H9 (cell line): ENCODE data around the gene IFT27. TPM values are rescaled to one million over a fixed set of nuclear protein-coding genes. Genes with fewer than 3 reads are reported as not detected.
A peak's percentile ranks its signal among the peaks of the same experiment; 100 is the strongest.

Experiments used
- DNase-seq: peaks from one replicate; pipeline ENCODE4 v3.0.0-alpha.2; 2017
- H2AFZ ChIP-seq: one replicate; pipeline ENCODE4 v1.6.1; 2013; ENCODE audit warnings: mild to moderate bottlenecking, low read length, control low read depth, moderate library complexity
- H2AK5ac ChIP-seq: 2 replicates; pipeline ENCODE4 v1.6.1; 2013; ENCODE audit warnings: low read length, control low read depth, mixed read lengths; ENCODE audit not compliant: insufficient read length
- H2BK120ac ChIP-seq: one replicate; pipeline ENCODE4 v1.6.1; 2013; ENCODE audit warnings: low read depth, mild to moderate bottlenecking, low read length, control low read depth, inconsistent platforms; ENCODE audit not compliant: poor library complexity, severe bottlenecking
- H2BK12ac ChIP-seq: 2 replicates; pipeline ENCODE4 v1.6.1; 2013; ENCODE audit warnings: low read length, control low read depth, mixed read lengths, low read depth; ENCODE audit not compliant: insufficient read length
- H2BK15ac ChIP-seq: 2 replicates; pipeline ENCODE4 v1.6.1; 2013; ENCODE audit warnings: low read depth, low read length, control low read depth
- H2BK20ac ChIP-seq: one replicate; pipeline ENCODE4 v1.6.1; 2013; ENCODE audit warnings: low read depth, mild to moderate bottlenecking, low read length, control low read depth, inconsistent platforms; ENCODE audit not compliant: poor library complexity, severe bottlenecking
- H2BK5ac ChIP-seq: 2 replicates; pipeline ENCODE4 v1.6.1; 2013; ENCODE audit warnings: low read length, control low read depth, mixed read lengths; ENCODE audit not compliant: insufficient read length
- H3K14ac ChIP-seq: 2 replicates; pipeline ENCODE4 v1.6.1; 2013; ENCODE audit warnings: low read length, control low read depth; ENCODE audit not compliant: insufficient read depth
- H3K18ac ChIP-seq: 2 replicates; pipeline ENCODE4 v1.6.1; 2013; ENCODE audit warnings: low read depth, mild to moderate bottlenecking, mixed read lengths, low read length, control low read depth; ENCODE audit not compliant: insufficient read length
- H3K23ac ChIP-seq: 2 replicates; pipeline ENCODE4 v1.6.1; 2013; ENCODE audit warnings: low read length, control low read depth, mixed read lengths, low read depth; ENCODE audit not compliant: insufficient read length
- H3K23me2 ChIP-seq: 2 replicates; pipeline ENCODE4 v1.6.1; 2013; ENCODE audit warnings: low read depth, mild to moderate bottlenecking, mixed read lengths, low read length, control low read depth; ENCODE audit not compliant: insufficient read length, poor library complexity, severe bottlenecking
- H3K27ac ChIP-seq: 2 replicates; pipeline ENCODE4 v1.5.1; 2013; ENCODE audit warnings: low read length, control low read depth, mixed read lengths, low read depth; ENCODE audit not compliant: insufficient read length
- H3K27me3 ChIP-seq: 2 replicates; pipeline ENCODE4 v1.6.1; 2013; ENCODE audit warnings: low read length, control low read depth, inconsistent platforms; ENCODE audit not compliant: insufficient read depth
- H3K4ac ChIP-seq: 2 replicates; pipeline ENCODE4 v1.6.1; 2013; ENCODE audit warnings: low read depth, mild to moderate bottlenecking, control low read depth, inconsistent platforms, low read length, moderate library complexity
- H3K4me1 ChIP-seq: 2 replicates; pipeline ENCODE4 v1.6.1; 2013; ENCODE audit warnings: low read length, control low read depth, inconsistent platforms; ENCODE audit not compliant: insufficient read depth
- H3K4me2 ChIP-seq: 2 replicates; pipeline ENCODE4 v1.6.1; 2013; ENCODE audit warnings: low read length, control low read depth, mixed read lengths; ENCODE audit not compliant: insufficient read length, insufficient read depth
- H3K56ac ChIP-seq: 2 replicates; pipeline ENCODE4 v1.6.1; 2013; ENCODE audit warnings: low read depth, mild to moderate bottlenecking, mixed read lengths, low read length, control low read depth; ENCODE audit not compliant: insufficient read length
- H3K79me1 ChIP-seq: 2 replicates; pipeline ENCODE4 v1.6.1; 2013; ENCODE audit warnings: low read depth, mild to moderate bottlenecking, moderate library complexity, low read length, control low read depth, inconsistent platforms; ENCODE audit not compliant: insufficient read depth, poor library complexity, severe bottlenecking
- H3K79me2 ChIP-seq: 2 replicates; pipeline ENCODE4 v1.6.1; 2013; ENCODE audit warnings: low read length, control low read depth, inconsistent platforms; ENCODE audit not compliant: insufficient read depth
- H3K9ac ChIP-seq: 2 replicates; pipeline ENCODE4 v1.6.1; 2013; ENCODE audit warnings: low read length, control low read depth, mixed read lengths; ENCODE audit not compliant: insufficient read length; ENCODE audit errors: extremely low read depth
- H3K9me3 ChIP-seq: one replicate; pipeline ENCODE4 v1.6.1; 2013; ENCODE audit warnings: low read depth, low read length, inconsistent platforms; ENCODE audit not compliant: control insufficient read depth
- H3T11ph ChIP-seq: one replicate; pipeline ENCODE4 v1.6.1; 2013; ENCODE audit warnings: mild to moderate bottlenecking, low read length, control low read depth, inconsistent platforms
- H4K20me1 ChIP-seq: one replicate; pipeline ENCODE4 v1.6.1; 2013; ENCODE audit not compliant: control insufficient read depth, insufficient read length, insufficient read depth
- H4K5ac ChIP-seq: 2 replicates; pipeline ENCODE4 v1.6.1; 2013; ENCODE audit warnings: low read depth, mild to moderate bottlenecking, mixed read lengths, low read length, control low read depth; ENCODE audit not compliant: insufficient read length
- H4K8ac ChIP-seq: replicated peaks from 2 replicates; pipeline ENCODE4 v1.6.1; 2013; ENCODE audit warnings: low read length, control low read depth, mixed read lengths, low read depth; ENCODE audit not compliant: insufficient read length
- H4K91ac ChIP-seq: 2 replicates; pipeline ENCODE4 v1.6.1; 2013; ENCODE audit warnings: low read depth, mild to moderate bottlenecking, moderate library complexity, mixed read lengths, low read length, control low read depth; ENCODE audit not compliant: insufficient read length
- H3K27ac Mint-ChIP-seq, 3 experiments: 2 replicates in 2 of 3; 3 replicates in 1 of 3; pipeline ENCODE4 v1.8.0; 2020 to 2021; ENCODE audit warnings: mixed read lengths in 3 of 3, mild to moderate bottlenecking in 1 of 3, moderate library complexity in 1 of 3
- H3K27me3 Mint-ChIP-seq: 2 replicates; pipeline ENCODE4 v1.8.0; 2021; ENCODE audit warnings: low read depth, mild to moderate bottlenecking, moderate library complexity, mixed read lengths
- H3K36me3 Mint-ChIP-seq, 3 experiments: 2 replicates in 2 of 3; 3 replicates in 1 of 3; pipeline ENCODE4 v1.8.0; 2020 to 2021; ENCODE audit warnings: low read depth in 3 of 3, mixed read lengths in 3 of 3; ENCODE audit not compliant: insufficient read depth in 1 of 3
- H3K4me1 Mint-ChIP-seq, 2 experiments: 2 replicates each; pipeline ENCODE4 v1.8.0; 2020; ENCODE audit warnings: mixed read lengths in 2 of 2
- H3K4me3 Mint-ChIP-seq, 2 experiments: 2 replicates in 1 of 2; 3 replicates in 1 of 2; pipeline ENCODE4 v1.8.0; 2020 to 2021; ENCODE audit warnings: mild to moderate bottlenecking in 2 of 2, mixed read lengths in 2 of 2, moderate library complexity in 1 of 2
- H3K9me3 Mint-ChIP-seq, 2 experiments: 2 replicates in 1 of 2; 3 replicates in 1 of 2; pipeline ENCODE4 v1.8.0; 2020; ENCODE audit warnings: mild to moderate bottlenecking in 2 of 2, mixed read lengths in 2 of 2, moderate library complexity in 1 of 2
- CTCF ChIP-seq: fragments of 200-600 bp; sonication (generic); conservative IDR thresholded peaks from 3 replicates; pipeline ENCODE4 v1.8.0; 2021; ENCODE audit warnings: antibody characterized with exemption, mild to moderate bottlenecking
- WGBS: extraction: QIAGEN DNeasy Blood & Tissue Kit; methylation state at CpG from one replicate; pipeline ENCODE4 v1.1.7; 2013; ENCODE audit warnings: missing lambda C conversion rate, low lambda C conversion rate, mixed read lengths; ENCODE audit not compliant: insufficient read length; ENCODE audit errors: extremely low coverage; 5-methylcytosine and 5-hydroxymethylcytosine counted together
- total RNA-seq: library from RNA; stranded (reverse); gene quantifications from 2 replicates; pipeline ENCODE4 v1.2.1, GENCODE V29; 2021

IFT27 gene
- total RNA-seq, 1 experiment from 2014 or later, result 43.4 TPM

GRCh38 chr22:36727110-36727509 is 48.8 kb downstream of the IFT27 start:
- no peaks in the 10 kb centered on the region for H3K23me2 ChIP-seq
- H2BK20ac ChIP-seq, result no peak overlapping the region
- H4K20me1 ChIP-seq, result peaks cover 3% of the 10 kb centered on the region
- no peak overlapping the region for H3K4me2 ChIP-seq
- Mint-ChIP-seq H3K9me3 (no peaks in the 10 kb centered on the region; a peak in 1 of 5 replicates), H3K36me3 (no peaks in the 10 kb centered on the region; a peak in 1 of 7 replicates), H3K27me3 (peaks cover 34% of the 10 kb centered on the region), H3K4me3 (no peak overlapping the region), H3K27ac (no peak overlapping the region), H3K4me1 (peaks cover 5 to 7% of the 10 kb centered on the region in 2 experiments)
- no peak overlapping the region for H3K56ac ChIP-seq
- no peaks in the 10 kb centered on the region; the same call in 1 of the 2 replicates for H3K27me3 ChIP-seq
- H3K18ac ChIP-seq, result no peak overlapping the region
- no peak for TF ChIP-seq CTCF
- no peak overlapping the region for H2BK12ac ChIP-seq
- no peak overlapping the region for H3K4ac ChIP-seq
- H4K8ac ChIP-seq, result no peak overlapping the region
- WGBS, result no CpG with 5 or more reads among the region's 7 CpGs
- H2BK15ac ChIP-seq, result no peak overlapping the region
- no peak overlapping the region for H3K27ac ChIP-seq
- no peaks in the 10 kb centered on the region for H3K79me1 ChIP-seq
- no peak overlapping the region for H4K91ac ChIP-seq
- H3K14ac ChIP-seq, result no peak overlapping the region
- no peak overlapping the region for H3T11ph ChIP-seq
- DNase-seq, result peak; percentile 20
- no peak overlapping the region for H3K9ac ChIP-seq
- no peak overlapping the region for H2BK120ac ChIP-seq
- no peaks in the 10 kb centered on the region for H3K4me1 ChIP-seq
- H3K9me3 ChIP-seq, result no peaks in the 10 kb centered on the region
- no peak overlapping the region for H2AFZ ChIP-seq
- H3K79me2 ChIP-seq, result no peaks in the 10 kb centered on the region
- no peak overlapping the region for H2BK5ac ChIP-seq
- H2AK5ac ChIP-seq, result no peak overlapping the region
- no peak overlapping the region for H3K23ac ChIP-seq
- H4K5ac ChIP-seq, result no peak overlapping the region
